ENCODE measurements around the gene DNAI7.

DNAI7 gene, protein sequence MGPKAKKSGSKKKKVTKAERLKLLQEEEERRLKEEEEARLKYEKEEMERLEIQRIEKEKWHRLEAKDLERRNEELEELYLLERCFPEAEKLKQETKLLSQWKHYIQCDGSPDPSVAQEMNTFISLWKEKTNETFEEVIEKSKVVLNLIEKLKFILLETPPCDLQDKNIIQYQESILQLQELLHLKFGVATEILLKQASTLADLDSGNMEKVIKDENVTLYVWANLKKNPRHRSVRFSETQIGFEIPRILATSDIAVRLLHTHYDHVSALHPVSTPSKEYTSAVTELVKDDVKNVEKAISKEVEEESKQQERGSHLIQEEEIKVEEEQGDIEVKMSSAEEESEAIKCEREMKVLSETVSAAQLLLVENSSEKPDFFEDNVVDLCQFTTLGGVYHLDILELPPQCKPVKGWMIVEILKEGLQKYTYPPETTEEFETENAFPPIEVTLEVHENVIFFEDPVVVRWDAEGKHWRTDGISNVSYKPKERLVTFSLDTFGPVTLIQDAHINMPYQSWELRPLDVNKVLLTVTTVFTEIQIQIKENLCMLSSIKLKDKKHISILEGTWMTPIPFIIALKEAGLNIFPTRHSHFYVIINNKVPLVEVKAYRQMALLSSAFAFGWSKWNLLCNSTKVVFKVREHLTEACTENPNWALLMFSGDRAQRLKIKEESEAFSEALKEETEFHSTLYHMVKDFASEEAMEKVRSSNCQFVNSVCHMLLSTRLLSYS

DNA sequence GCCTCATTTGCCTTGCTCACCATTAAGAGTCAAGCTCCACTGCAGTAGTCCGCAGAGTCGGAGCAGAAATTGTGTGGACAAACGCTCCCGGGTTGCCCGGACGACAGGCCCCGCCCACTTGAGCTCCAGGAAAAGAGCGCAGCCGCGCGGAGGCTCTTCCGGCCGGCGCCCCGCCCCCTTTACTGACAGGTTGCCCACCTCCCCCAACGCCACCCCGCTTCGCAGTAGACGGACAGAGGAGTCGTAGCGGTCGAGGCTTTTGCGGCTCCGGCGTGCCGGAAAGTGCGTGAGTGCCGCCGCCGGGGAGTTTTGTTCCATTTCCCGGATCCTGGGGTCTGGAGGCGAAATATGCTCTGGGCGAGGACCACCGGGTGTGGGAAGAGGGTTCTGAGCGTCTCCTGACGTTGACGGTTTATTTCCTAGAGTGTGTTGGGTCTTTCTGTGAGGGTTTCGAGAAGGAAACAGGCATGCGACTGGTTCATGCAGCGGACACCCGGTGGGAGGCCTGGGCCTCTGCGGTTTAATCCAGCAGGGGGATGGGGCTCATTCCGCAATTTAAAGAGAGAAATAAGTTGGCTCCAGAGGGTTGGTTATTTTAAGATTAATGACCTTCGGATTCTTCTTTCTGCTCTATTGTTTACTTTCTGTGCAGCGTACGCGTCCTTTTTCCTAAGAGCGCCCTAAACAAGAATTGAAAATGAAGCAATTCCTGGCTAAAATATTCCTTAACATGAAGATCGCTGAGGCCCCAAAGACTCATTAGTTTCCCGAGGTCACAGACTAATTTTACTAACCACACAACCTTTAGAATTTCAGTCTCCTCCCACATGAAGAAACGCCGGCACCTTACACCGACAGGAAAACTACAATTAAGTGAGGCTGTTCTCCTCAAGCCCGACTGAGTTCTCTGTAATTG lies at the start of gene DNAI7, which contains the start of gene ETFRF1:
Gene DNAI7 (minus strand): TSS at position 105 of the 916 bp plus-strand sequence. CDS start 82 bp downstream, at position 23.
Gene ETFRF1 (plus strand): TSS at position 182 of the 916 bp plus-strand sequence. CDS start 8,720 bp downstream, outside the sequence.
- peak; percentile 86 to 95 for DNase-seq (ENCODE audit: extremely low read depth in 1 of 2, low read depth in 1 of 2)

DNA sequence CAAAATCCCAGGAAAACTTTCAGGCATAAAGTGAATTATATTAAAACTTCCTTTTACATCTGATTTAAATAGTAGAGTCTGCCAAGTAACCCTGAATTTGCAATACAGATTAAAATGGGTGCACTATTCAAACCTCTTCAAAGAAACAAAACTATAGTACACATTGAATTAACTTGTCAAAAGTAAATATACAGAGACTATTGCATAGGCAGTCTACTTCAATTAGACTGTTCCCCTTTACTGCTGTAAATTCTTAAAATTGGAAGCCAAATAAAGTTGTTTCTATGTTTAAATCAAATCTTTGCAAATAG lies 48.7 kb upstream of the DNAI7 start:
- no peak for DNase-seq (ENCODE audit: extremely low read depth in 1 of 2, low read depth in 1 of 2)

DNA sequence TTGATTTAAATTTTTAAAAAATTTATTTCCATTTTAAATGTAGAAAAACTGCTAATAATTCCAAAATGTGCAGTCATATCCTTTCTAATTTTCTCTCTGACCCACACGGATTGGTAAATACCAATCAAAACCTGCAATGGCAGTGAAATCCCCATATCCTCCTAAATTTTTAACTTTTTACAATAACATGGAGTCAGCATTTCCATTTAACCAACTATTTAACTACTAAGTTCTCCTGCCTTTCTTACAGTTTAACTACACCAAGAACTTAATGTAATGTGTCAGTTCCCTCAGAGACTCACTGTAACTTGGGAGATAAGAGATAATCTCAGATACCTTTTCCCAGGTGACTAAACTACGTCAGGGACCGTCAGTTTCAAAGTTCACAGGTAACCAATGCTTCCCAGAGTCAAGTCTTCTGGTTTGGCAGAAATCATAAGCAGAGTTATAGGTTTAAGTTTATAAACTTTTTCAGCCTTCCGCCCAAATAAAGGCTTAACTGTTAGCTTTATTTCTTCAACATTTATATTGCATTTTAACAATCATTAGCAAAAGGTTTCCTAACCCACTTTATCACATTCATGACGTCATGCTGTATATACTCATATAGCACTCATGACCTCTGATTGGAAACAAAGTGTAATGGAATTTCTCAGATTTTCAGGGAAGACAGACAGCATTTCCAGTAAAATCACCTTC lies 48.2 kb upstream of the DNAI7 start:
- no peak for DNase-seq (ENCODE audit: extremely low read depth in 1 of 2, low read depth in 1 of 2)

DNA sequence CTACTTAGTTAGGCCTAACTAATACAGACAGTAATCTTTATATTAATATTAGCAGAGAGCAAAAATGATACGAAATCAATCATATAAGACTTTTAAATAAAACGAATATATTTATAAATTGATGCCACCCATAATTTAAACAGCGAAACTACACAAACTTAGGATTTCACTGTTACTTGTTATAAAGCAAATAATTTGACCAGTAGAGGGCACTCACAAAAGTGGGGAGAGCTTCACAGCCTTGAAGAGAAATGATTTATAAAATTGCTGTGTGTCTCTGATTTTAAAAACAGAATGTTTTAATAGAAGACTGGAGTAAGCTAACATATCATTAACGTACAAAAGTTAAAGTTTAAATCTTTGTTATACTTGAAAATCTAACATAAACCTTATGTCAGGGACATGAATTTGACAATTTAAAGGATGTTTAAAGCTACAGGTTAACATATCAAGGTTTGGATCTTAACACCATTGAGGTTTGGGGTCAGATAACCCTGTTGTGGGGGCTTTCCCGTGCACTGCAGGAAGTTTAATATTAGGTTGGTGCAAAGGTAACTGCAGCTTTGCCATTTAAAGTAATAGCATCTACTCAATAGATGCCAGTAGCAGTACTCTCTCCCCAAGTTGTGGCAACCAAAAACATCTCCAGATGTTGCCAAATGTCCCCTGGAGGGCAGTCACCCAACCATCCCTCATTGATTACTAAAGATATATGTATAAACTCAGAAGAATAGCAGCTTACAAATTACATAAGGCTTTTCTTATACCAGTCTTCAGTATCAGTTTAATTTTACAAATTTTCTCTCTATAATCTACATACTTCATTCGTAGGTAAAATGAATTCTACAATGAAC lies 46.4 kb upstream of the DNAI7 start:
- no peak for DNase-seq (ENCODE audit: extremely low read depth in 1 of 2, low read depth in 1 of 2)

DNA sequence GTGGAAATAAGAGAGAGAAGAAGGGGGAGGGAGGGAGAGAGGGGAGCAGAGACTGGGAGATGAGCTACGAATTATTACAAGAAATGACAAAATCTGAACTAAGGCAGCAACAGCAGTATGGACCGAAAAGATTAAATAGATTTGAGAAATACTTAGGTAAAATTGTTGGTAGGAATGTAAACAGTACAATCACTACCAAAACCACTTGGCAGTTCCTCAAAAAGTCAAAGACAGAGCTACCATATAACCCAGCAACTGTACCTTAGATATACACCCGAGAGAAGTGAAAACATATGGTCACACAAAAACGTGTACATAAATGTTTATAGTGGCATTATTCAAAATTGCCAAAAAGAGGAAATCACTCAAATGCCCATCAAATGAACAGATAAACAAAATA lies 41.7 kb upstream of the DNAI7 start:
- no peak for DNase-seq (ENCODE audit: extremely low read depth in 1 of 2, low read depth in 1 of 2)

DNA sequence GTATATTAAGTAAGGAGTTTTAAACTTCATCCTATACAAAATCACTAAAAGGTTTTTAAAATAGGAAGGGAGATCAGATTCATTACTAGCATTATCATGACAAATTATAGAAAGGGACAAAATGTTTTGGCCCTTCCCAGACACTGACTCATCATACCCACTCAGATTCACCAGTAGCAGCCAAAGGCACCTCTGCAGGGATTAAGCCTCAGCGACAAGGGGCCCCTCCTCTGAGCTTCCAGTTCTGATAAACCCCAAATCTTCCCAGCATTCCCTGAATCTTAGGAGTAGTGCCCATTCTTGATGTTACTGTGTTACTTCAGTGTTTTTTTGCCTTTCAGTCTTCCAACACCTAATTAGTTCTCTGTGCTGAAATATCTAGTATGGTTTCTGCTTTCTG lies 41.2 kb upstream of the DNAI7 start:
- DNase-seq (ENCODE audit: extremely low read depth in 1 of 2, low read depth in 1 of 2), result no peak

DNA sequence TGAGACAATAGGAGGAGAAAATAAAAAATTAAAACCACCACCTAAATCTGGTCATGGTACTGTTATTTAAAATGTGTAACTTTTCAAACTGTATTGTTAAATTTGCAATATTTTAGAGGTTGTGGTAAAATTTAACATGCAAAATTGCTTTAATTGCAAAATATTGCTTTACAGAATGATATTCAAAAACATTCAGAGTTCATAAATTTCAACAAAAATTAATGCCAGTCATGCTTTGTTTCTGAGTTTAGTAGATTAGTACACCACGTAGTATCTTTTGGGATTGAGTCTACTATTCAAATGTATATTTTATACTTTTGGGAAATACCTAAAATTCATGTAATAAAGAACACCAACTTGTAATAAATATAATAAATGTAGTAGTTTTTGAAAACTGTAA lies 18.4 kb upstream of the DNAI7 start:
- DNase-seq (ENCODE audit: extremely low read depth in 1 of 2, low read depth in 1 of 2), result no peak

DNA sequence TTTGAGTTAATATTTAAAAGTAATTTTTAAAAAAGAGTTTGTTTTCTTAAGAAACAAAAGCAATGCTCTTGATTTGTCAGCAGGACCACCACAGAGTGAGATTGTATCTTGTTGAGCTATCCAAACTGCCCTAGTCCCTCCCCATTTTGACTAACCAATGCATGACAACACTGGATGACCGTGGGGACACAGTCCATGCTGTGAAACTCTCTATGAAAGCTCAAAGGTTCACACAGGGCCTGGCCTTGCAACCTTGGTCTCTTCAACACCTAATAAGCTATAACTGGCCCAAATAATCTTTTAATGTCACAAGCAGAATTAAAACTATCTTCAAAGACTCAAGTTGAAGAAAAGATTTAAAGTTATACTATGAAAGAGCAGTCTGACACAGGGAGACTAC lies 13.6 kb upstream of the DNAI7 start:
- DNase-seq (ENCODE audit: extremely low read depth in 1 of 2, low read depth in 1 of 2), result no peak

DNA sequence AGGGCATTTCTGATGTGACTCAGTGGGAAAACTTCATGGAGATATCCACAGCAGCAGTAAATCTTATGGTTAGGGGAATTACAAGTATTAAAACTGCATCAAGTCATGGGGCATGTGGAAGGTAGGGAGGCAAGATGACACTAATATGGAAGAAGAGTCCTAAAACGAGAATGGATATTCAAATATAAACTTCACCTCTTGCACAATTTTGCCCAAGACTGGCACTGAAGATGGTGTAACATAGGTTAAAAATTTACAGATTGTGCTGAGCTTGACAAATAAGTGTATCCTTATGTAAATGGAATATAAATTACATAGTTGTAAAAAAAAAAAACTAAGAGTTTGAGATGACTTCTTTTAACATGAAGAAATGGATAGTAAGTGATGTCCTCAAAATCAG lies 12.9 kb upstream of the DNAI7 start:
- DNase-seq (ENCODE audit: extremely low read depth in 1 of 2, low read depth in 1 of 2), result no peak

DNA sequence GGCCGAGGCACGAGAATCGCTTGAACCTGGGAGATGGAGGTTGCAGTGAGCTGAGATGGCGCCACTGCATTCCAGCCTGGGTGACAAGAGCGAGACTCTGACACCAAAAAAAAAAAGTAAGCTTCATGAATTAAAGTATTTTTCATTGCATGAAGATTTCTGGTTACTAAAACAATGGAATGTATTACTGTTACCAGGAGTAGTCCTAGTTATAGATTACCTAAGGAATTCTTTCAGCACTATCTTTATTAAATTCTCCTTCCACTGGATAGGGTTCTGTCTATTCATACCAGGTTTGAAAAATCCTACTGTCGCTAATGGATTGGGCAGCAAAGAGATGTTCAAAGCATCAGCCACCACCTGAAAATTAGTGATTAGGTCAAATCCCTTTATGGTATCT lies 12.5 kb upstream of the DNAI7 start:
- no peak for DNase-seq (ENCODE audit: extremely low read depth in 1 of 2, low read depth in 1 of 2)

DNA sequence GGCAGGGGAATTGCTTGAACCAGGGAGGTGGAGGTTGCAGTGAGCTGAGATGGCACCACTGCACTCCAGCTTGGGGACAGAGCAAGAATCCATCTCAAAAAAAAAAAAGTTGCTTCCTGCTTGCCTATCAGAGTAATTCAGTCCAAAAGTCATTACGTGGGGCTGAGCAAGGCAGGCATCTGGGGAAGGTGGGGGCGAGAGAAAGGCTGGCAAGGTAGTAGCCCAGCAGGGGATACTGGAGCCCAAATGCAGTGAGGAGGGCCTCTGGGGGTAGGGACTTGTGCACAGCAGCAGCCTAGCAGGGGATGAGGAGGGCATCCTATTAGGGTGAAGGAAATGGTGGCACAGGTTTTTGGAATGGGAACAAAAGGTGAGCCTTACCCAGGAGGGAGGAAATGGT lies 7.2 kb upstream of the DNAI7 start:
- no peak for DNase-seq (ENCODE audit: extremely low read depth in 1 of 2, low read depth in 1 of 2)

DNA sequence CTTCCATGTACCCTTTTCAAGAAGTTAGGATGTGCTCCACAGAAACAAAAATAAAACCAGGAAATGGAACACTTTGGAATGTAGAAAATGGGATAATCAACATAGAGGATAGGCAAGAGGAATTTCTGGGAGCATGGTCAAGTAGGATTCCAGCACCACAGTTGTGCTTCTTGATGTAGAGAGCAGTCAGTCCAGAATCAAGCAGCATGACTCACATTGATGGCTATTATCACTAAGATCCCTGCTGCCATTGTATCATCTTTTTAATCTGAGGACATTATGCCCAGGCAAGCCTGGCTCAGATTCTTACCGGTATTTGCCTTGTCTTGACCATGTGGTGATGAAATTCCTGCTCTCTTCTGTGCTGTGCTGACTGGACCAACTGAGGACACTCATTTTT lies 5.7 kb upstream of the DNAI7 start:
- DNase-seq (ENCODE audit: extremely low read depth in 1 of 2, low read depth in 1 of 2), result no peak

DNA sequence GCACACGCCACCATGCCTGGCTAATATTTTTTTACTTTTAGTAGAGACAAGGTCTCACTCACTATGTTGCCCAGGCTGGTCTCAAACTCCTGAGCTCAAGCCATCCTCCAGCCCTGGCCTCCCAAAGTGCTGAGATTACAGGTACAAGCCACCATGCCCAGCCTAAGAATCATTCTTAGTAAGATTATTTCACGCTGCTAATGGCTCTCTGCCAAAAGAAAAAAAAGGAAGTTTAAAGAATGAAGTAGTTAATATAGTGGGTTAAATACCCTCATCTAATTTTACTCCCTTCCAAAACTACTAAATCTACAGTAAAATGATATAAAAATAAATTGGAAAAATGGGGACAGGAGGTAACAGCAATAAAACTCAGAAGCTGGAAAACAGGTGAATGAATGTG lies 2.6 kb upstream of the DNAI7 start:
- no peak for DNase-seq (ENCODE audit: extremely low read depth in 1 of 2, low read depth in 1 of 2)

DNA sequence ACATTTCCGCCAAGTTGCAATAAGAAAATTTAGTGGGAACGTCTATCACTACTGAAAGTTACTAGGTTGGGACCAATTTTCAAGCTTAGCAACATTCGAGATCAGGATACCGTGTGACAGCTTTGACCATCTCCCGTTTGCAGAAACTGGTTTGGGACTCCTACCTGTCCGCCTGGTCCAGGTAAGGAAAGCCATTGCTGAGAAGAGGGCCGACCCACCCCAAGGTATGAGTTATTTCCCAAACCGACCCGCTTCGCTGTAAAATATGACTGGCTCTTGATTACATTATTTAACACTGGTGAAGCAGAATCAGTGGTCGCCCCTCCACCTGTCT lies 271 bp downstream of the DNAI7 start:
- no peak for DNase-seq (ENCODE audit: extremely low read depth in 1 of 2, low read depth in 1 of 2)

DNA sequence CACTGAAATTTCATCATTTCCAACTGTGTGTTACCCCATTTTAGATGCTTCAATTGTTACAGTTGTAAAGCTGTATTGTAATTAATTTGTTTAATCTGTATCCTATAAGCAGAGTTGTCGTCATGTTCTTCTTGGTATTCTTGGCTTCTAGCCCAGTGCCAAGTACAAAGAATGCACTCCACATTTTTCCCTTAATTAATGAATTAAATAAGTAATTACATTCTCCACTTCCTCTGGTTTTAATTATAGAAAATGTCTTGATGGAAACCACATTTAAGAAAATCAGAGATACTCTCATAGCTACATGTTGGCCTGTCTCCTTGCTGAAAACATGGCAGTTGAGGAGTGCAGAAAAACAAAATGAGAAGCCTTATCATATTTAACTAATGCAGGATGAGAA lies 746 bp downstream of the DNAI7 start:
- DNase-seq (ENCODE audit: extremely low read depth in 1 of 2, low read depth in 1 of 2), result no peak

DNA sequence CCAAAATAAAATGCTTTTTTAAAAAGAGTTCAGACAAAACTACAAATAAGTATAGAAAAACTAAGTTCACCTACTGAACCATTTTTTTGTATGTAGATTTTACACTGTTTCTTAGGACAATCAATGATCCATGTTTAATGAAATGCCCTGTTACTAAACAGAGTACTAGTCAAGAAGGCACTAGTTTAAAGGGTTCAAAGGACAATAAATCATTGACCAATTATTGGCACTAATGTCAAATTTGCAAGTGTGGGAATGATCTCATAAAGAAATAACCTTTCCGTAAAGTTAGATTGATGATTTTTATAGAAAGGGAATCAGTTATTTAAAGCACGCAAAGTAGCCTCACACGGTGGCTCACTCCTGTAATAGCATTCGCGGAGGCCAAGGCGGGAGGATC lies 4.2 kb downstream of the DNAI7 start:
- no peak for DNase-seq (ENCODE audit: extremely low read depth in 1 of 2, low read depth in 1 of 2)

DNA sequence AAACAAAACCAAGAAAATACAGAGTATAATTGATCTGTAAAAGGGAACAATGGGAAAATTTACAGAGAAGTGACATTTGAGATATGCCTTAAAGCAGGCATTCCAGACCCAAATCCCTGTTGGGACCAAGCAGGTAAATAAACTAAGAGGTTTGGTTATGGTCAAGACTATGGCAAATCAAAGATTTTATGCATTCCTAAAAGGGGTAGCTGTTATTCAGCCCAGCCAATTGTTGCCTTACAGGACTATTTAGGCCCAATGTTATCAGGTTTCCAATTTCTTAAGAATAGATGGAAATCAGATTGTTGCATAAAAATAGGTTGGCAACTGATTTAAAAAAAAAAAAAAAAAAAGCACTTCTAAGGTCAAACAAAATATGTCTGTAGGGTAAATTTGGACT lies 5.3 kb downstream of the DNAI7 start:
- no peak for DNase-seq (ENCODE audit: extremely low read depth in 1 of 2, low read depth in 1 of 2)

DNA sequence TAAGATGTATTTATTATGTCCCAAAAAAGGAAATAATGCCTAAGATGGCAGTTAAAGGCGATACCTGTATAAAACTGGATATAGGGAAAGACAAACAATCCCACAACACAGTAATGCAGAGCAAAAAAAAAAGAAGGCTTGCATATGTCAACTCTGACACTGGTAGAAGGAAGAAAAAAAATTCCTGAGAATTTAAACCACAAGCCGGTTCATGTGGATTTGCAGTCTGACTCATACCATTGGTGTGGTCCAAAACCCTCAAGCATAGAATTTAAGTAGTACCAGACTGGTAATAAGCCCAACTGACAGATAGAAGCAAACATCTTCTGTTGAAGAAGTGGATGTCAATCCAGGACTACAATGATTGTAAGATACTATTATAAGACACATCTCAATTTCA lies 7.2 kb downstream of the DNAI7 start:
- no peak for DNase-seq (ENCODE audit: extremely low read depth in 1 of 2, low read depth in 1 of 2)

DNA sequence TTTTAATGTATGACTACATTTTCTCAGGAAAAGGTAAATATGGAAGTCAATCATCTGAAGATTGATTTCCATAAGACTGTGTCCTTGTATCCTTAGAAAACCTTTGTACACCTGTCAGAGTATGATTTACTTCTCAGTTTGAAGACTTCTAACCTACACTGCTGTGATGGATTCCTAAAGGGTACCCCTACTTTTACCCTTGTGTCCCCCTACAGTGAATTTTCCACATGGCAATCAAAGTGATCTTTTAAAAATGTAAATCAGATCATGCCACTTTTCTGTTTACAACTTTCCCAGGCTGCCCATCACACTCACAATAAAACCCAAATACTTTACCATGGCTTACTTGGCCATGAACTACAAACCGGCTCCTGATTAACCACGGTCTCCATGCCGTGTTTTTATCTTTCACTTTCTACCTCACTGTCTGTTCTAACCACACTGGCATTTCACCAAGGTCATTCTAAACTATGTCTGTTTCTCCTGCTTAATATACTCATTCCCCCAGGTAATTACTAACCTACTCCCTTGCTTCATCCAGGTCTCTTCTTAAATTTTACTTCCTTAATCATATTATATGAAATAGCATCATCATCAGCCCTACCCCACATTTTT lies 8.1 kb downstream of the DNAI7 start:
- no peak for DNase-seq (ENCODE audit: extremely low read depth in 1 of 2, low read depth in 1 of 2)
